Measurements from ENCODE around the gene LPIN3.

- TF ChIP-seq, protein P1, sequence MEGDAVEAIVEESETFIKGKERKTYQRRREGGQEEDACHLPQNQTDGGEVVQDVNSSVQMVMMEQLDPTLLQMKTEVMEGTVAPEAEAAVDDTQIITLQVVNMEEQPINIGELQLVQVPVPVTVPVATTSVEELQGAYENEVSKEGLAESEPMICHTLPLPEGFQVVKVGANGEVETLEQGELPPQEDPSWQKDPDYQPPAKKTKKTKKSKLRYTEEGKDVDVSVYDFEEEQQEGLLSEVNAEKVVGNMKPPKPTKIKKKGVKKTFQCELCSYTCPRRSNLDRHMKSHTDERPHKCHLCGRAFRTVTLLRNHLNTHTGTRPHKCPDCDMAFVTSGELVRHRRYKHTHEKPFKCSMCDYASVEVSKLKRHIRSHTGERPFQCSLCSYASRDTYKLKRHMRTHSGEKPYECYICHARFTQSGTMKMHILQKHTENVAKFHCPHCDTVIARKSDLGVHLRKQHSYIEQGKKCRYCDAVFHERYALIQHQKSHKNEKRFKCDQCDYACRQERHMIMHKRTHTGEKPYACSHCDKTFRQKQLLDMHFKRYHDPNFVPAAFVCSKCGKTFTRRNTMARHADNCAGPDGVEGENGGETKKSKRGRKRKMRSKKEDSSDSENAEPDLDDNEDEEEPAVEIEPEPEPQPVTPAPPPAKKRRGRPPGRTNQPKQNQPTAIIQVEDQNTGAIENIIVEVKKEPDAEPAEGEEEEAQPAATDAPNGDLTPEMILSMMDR (IDR thresholded peaks at IDR 0.05), result no peak
- TF ChIP-seq POLR2A (IDR thresholded peaks at IDR 0.05; ENCODE audit: low read depth), result no peak
- no peak for TF ChIP-seq POLR2AphosphoS5 (IDR thresholded peaks at IDR 0.05)
- no peak for TF ChIP-seq EP300 (IDR thresholded peaks at IDR 0.05)
Measured at GRCh38 chr20:41367393-41367695, 26.7 kb downstream of the LPIN3 start.
